HL-60 (cell line): Measurements from ENCODE around the gene STARD3NL.
A peak's percentile ranks its signal among the peaks of the same experiment; 100 is the strongest.

Experiments used
- DNase-seq, 2 experiments: peaks; one replicate each; pipeline ENCODE4 v3.0.0-alpha.2; 2010 to 2020; ENCODE audit warnings: low read depth in 1 of 2, low spot score in 1 of 2
- H3K27ac ChIP-seq: fragments of 250-450 bp; sonication (Bioruptor Pico); replicated peaks from 2 replicates; pipeline ENCODE4 v1.5.1; 2020; ENCODE audit warnings: mild to moderate bottlenecking, moderate library complexity
- H3K27me3 ChIP-seq: fragments of 250-450 bp; sonication (Bioruptor Pico); 2 replicates; pipeline ENCODE4 v1.5.1; 2021; ENCODE audit warnings: mild to moderate bottlenecking, moderate library complexity; ENCODE audit not compliant: insufficient read depth, poor library complexity, severe bottlenecking
- H3K4me3 ChIP-seq: replicated peaks from 2 replicates; pipeline ENCODE4 v1.5.1; 2011; ENCODE audit warnings: mild to moderate bottlenecking, control low read depth, low read length; ENCODE audit not compliant: insufficient read depth
- CTCF ChIP-seq: IDR thresholded peaks from one replicate; pipeline ENCODE4 v1.5.1; 2011; ENCODE audit warnings: low read length, control low read depth, inconsistent platforms; ENCODE audit not compliant: insufficient read depth
- GABPA ChIP-seq: IDR thresholded peaks from 2 replicates; pipeline ENCODE4 v1.6.1; 2012; ENCODE audit warnings: low read depth
- POLR2AphosphoS5 ChIP-seq: IDR thresholded peaks from 2 replicates; pipeline ENCODE4 v1.6.1; 2012; ENCODE audit warnings: low read depth
- REST ChIP-seq: IDR thresholded peaks from 2 replicates; pipeline ENCODE4 v1.6.1; 2012; ENCODE audit warnings: low read depth; ENCODE audit not compliant: insufficient replicate concordance
- SPI1 ChIP-seq: IDR thresholded peaks from 2 replicates; pipeline ENCODE4 v1.6.1; 2012; ENCODE audit warnings: low read depth, mild to moderate bottlenecking, borderline replicate concordance

The STARD3NL gene

GRCh38 chr7:38154278-38154677 is 23.8 kb upstream of the STARD3NL start:
- Histone ChIP-seq H3K4me3 (no peak overlapping the region), H3K27ac (no peak overlapping the region), H3K27me3 (no peaks in the 10 kb centered on the region)
- no peak for TF ChIP-seq CTCF
- TF ChIP-seq SPI1 = 0 out of 2 replicates have a peak, but pooled peaks have one; percentile 12
- TF ChIP-seq GABPA = no peak
- DNase-seq = no peak

GRCh38 chr7:38160003-38160571 is 18.0 kb upstream of the STARD3NL start:
- TF ChIP-seq POLR2AphosphoS5 = no peak
- no peak for TF ChIP-seq REST
- TF ChIP-seq GABPA = no peak
- no peak for TF ChIP-seq CTCF
- no peak for TF ChIP-seq SPI1
- H3K27ac ChIP-seq = no peak overlapping the region

GRCh38 chr7:38162036-38162435 is 16.0 kb upstream of the STARD3NL start:
- no peak overlapping the region for H3K4me3 ChIP-seq
- H3K27ac ChIP-seq = no peak overlapping the region
- TF ChIP-seq POLR2AphosphoS5 = no peak
- no peak for TF ChIP-seq SPI1
- no peak for TF ChIP-seq REST
- TF ChIP-seq CTCF = no peak
- no peak for TF ChIP-seq GABPA
- DNase-seq = no peak
- no peaks in the 10 kb centered on the region for H3K27me3 ChIP-seq

More at GRCh38 chr7:38160003-38160571, 18.0 kb upstream of the STARD3NL start:
- DNase-seq = no peak
- H3K27me3 ChIP-seq = no peaks in the 10 kb centered on the region
- H3K4me3 ChIP-seq = no peak overlapping the region

DNA sequence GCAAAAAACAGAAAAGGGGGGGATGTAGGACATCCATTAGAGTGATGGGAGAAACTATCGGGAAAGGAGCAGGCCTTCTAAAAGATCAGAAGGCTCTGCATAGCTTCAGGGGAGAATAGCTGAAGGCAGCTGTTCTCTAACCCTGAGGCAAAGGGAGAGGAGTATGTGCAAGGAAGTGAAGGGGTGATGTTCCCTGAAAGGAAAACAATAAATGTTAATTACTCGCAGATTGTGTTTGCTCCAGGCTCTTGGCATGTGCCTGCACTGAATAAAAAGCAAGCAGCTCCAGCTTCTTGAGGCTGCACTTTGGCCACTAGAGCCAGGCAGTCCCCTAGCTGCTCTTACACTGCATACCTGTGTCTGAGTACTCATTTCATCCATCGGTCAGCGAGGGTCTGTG is 14.4 kb upstream of the STARD3NL start:
- no peak overlapping the region for H3K27ac ChIP-seq
- no peak for DNase-seq
- TF ChIP-seq REST (no peak), CTCF (no peak)
- H3K27me3 ChIP-seq = no peaks in the 10 kb centered on the region
- H3K4me3 ChIP-seq = no peak overlapping the region
